Mucosa of rectum (tissue), 2 donors: Measurements from ENCODE around the gene SULT1A2.
"Not testable (repeated sequence)": the region's sequence is repeated elsewhere in the genome, so short reads cannot be mapped to it uniquely, and the experiment has no call there.

Source experiments
- H3K27ac ChIP-seq, 2 donors: one replicate each; pipeline ENCODE4 v1.7.0; 2013; ENCODE audit warnings: inconsistent platforms in 2 of 2, low read depth in 2 of 2, low read length in 2 of 2
- H3K27me3 ChIP-seq, 2 donors: one replicate each; pipeline ENCODE4 v1.7.0; 2013; ENCODE audit warnings: low read length in 2 of 2; ENCODE audit not compliant: control insufficient read depth in 2 of 2, insufficient read depth in 2 of 2
- H3K36me3 ChIP-seq, 2 donors: one replicate each; pipeline ENCODE4 v1.7.0; 2013; ENCODE audit warnings: low read length in 2 of 2; ENCODE audit not compliant: control insufficient read depth in 2 of 2, insufficient read depth in 2 of 2
- H3K4me1 ChIP-seq, 2 donors: one replicate each; pipeline ENCODE4 v1.7.0; 2013; ENCODE audit warnings: low read length in 2 of 2, mild to moderate bottlenecking in 1 of 2; ENCODE audit not compliant: control insufficient read depth in 2 of 2, insufficient read depth in 2 of 2
- H3K4me3 ChIP-seq, 2 donors: one replicate each; pipeline ENCODE4 v1.7.0; 2013; ENCODE audit warnings: low read length in 2 of 2
- H3K9ac ChIP-seq, 2 donors: one replicate each; pipeline ENCODE4 v1.7.0; 2013; ENCODE audit warnings: low read length in 2 of 2, low read depth in 1 of 2, mild to moderate bottlenecking in 1 of 2
- H3K9me3 ChIP-seq, 2 donors: one replicate each; pipeline ENCODE4 v1.7.0; 2013; ENCODE audit warnings: low read length in 2 of 2; ENCODE audit not compliant: control insufficient read depth in 2 of 2
- donor health status: healthy.
- donor health status: Normal muscosa, but diverticular disease.

Gene SULT1A2

DNA sequence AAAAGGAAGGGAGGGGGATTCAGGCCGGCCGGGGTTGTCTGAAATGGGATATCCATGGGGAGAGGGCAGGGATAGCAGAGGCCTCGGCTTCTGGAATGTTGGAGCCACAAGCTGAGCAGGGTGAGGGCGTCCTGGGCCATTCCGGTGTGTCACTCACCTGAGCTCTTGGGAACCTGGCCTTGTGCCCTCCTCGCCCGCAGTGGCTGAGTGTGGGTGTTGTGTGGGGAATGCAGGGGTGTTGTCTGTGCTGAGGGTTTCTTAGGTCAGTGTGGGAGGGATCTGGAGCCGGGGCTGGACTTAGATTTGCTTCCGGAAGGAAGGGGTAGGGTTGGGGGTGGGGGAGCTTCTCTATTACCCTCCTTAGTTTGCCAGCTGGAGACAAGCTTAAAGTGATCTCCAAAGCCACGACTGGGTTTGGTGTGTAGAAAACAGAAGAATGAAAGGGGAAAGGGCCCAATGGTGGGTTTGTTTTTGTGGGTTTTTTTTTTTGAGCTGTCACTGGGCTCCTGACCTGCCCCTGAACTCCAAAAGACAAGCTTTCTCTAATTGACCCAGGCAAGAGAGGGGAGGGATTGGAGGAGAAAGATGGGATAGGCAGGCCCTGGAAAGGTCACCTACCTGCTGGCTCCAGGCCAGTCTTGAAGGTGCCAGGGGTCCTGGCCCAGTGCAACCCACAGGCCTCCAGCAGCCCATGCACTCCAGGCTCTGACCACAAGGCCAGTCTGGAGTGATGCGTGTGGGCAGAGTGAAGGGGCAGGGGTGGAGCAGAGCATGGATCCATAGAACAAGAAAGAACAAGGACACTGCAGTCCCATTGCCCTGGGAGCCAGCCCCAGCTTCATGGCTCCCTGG is at the start of gene SULT1A2:
Gene SULT1A2 (minus strand): TSS at position 211 of the 852 bp plus-strand sequence. CDS start 1,120 bp downstream, outside the sequence.
- peaks cover 12 to 20% of the 10 kb centered on the region in 2 donors for H3K4me1 ChIP-seq
- no peaks in the 10 kb centered on the region for H3K9me3 ChIP-seq
- peaks cover 1 to 6% of the 10 kb centered on the region in 2 donors for H3K36me3 ChIP-seq
- H3K27ac ChIP-seq = peak within 1 kb of the TSS; percentile 63 to 70
- H3K9ac ChIP-seq = peak within 1 kb of the TSS; percentile 24 to 58
- peak within 1 kb of the TSS; percentile 20 to 51 for H3K4me3 ChIP-seq
- no peaks in the 10 kb centered on the region for H3K27me3 ChIP-seq

DNA sequence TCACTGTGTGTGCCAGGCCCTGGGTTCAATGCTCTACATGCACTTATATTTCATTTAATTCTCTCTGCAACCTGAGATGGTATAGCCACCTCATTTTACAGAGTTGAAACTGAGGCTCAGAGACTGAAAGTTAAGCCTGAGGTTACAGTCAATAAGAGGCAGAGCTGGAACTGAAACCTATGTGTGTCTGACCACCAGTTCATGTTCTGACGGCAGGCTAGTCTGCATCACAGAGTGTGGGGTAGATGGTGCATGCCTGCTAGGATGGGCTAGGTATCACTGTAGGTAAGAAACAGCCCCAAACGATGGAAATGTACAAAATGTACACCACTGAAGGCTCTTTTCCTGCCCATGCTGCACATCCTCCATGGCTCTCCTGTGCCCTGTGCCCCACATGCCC is 43.1 kb upstream of the SULT1A2 start:
- not testable (repeated sequence) for H3K36me3 ChIP-seq, H3K4me1 ChIP-seq, H3K4me3 ChIP-seq, H3K9me3 ChIP-seq, H3K9ac ChIP-seq, H3K27ac ChIP-seq, H3K27me3 ChIP-seq

DNA sequence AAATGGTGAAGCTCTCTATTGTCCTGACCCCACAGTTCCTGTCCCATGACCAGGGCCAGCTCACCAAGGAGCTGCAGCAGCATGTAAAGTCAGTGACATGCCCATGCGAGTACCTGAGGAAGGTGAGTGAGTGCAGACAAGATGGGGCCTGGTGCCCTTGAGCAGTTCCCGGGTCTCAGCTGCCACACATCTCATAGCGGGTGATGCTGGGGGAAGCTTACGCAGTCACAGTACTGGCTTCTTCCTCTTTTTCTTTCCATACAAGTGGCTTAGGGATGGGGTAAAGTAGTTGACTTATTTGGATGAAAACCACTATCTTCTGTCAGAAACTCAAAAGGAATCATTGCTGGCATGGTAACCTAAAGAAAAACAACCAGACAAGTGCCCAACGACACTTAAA is 41.5 kb upstream of the SULT1A2 start:
- H3K27ac ChIP-seq, H3K36me3 ChIP-seq, H3K4me1 ChIP-seq, H3K27me3 ChIP-seq, H3K4me3 ChIP-seq, H3K9ac ChIP-seq, H3K9me3 ChIP-seq: not testable (repeated sequence)

DNA sequence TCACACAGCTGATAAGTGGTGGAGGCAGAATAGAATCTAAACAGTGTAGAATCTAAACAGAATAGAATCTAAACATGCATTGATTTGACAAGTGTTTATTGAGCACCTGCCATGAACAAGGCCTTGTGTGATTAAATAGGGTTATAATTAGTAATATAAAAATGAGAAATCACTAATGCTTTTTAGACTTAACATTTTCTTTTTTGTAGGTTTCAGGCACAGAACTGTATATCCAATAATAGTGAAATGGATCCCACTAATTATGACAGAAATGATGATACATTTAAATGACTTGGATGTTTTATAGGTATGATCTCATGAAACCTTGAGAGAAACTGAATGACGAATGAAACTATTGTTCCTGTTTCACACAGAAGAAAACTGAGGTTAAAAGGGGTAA is 40.9 kb upstream of the SULT1A2 start, which contains the start of gene NPIPB8:
Gene NPIPB8 (plus strand): TSS at position 301 of the 400 bp plus-strand sequence. CDS start 296 bp downstream, outside the sequence.
- not testable (repeated sequence) for H3K4me1 ChIP-seq, H3K9ac ChIP-seq, H3K9me3 ChIP-seq, H3K27ac ChIP-seq, H3K4me3 ChIP-seq, H3K27me3 ChIP-seq, H3K36me3 ChIP-seq

DNA sequence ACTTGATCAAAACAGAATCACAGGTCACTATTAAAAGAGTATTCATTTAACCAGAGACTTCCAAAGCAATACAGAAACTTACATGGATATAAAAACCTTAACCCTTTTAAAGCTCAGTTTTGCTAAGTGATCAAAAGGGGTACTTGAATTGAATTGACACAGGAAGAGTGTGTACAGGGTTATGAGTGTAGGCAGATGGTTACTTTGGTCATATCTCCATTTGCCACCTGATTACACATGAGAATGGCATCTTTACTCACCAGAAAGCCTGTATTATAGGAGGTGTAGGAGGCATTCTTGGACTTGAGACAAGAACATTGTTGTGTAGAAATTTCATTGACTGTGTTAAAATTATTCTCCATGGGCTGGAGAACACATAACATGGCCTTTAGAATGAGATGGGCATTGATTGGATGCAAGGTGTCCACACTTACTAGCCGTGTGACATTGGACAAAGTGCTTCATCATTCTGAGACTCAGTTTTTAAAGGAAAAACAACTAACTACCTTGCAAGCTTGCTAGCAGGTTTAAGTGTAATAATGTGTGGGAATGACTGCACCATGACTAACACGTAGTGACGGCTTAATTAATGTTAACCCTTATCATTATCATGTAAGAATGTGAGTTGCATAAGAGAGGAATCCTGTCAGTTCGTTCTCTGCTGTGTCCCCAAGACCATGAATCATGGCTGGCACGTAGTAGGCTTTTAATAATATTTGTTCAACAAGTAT is 39.4 kb upstream of the SULT1A2 start:
- H3K36me3 ChIP-seq, H3K9me3 ChIP-seq, H3K4me3 ChIP-seq, H3K4me1 ChIP-seq, H3K27me3 ChIP-seq, H3K9ac ChIP-seq, H3K27ac ChIP-seq: not testable (repeated sequence)

DNA sequence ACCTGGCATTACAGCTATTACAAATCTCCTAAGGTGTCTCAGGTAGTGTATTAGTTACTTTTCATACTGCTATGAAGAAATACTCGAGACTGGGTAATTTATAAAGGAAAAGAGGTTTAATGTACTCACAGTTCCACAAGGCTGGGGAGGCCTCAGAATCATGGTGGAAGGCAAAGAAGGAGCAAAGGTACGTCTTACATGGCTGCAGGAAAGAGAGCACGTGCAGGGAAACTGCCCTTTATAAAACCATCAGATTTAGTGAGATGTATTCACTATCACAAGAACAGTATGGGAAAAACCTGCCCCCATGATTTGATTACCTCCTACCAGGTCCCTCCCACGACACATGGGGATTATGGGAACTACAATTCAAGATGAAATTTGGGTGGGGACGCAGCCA is 34.1 kb upstream of the SULT1A2 start:
- H3K9me3 ChIP-seq = not testable (repeated sequence)

DNA sequence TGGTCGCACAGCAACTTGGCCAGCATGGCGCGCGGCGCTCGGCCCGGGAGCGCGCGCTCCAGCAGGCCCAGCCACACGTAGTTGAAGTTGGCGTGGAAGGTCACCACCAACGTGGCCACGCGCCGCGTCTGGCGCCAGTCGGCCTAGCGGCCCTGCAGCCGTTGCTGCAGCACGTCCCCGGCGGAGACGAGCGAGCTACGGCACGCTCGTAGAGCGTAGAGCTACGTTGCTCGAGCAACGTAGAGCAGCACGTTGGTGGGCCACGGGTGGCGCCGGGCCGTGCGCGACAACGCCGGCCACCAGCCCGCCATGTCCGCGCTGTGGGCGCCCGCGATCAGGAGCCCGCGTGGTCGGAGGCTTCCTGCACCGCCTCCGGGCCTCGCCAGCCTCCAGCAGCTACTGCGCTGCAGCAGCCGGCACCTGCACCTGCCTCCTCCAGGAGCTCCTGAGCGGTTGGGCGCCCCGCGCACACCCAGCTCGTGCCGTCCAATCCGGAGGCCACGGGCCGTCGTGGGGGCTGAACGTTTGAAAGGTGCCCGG is 26.4 kb upstream of the SULT1A2 start:
- H3K4me3 ChIP-seq = peak overlapping the region; percentile 60 to 76
- H3K9ac ChIP-seq = peak overlapping the region; percentile 24 to 61
- H3K27ac ChIP-seq = peak overlapping the region in 1 of 2 donors; percentile 32

More for the DNA sequence above, 34.1 kb upstream of the SULT1A2 start:
- H3K4me3 ChIP-seq, H3K36me3 ChIP-seq, H3K9ac ChIP-seq, H3K27me3 ChIP-seq, H3K4me1 ChIP-seq, H3K27ac ChIP-seq: not testable (repeated sequence)

DNA sequence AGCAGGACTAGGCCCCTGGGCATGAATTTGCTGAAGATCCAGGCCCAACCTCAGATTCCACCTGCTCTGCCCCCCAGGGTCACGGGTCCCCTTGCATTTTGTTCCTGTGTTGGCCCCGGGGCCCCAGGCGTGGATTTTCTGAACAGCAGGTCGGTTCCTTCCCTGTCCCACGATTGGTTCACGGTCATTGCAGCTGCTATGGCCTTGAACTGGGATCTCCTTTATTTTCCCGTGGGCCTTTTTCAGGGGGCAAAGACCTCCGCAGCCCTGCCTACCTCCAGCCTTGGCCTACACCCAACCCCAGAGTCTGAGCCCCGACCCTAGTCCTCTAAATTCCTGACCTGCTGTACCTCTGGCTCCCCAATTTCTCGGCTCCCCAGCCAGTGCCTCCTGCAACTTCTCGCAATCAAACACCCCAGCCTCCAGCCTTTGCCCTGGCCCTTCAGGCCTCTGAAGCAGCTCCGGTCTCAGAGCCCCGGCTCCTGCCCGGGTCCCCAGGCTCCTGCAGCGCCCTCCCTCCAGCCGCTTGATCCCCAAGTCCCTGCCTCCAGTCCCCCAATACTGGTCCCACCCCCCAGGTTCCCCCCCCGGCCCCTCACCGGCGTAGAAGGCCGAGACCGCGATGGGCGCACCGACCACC is 25.8 kb upstream of the SULT1A2 start:
- H3K27me3 ChIP-seq, H3K36me3 ChIP-seq, H3K4me1 ChIP-seq, H3K27ac ChIP-seq, H3K9me3 ChIP-seq: not testable (repeated sequence)
- H3K4me3 ChIP-seq = peak overlapping the region; percentile 60 to 76
- peak overlapping the region in 1 of 2 donors; percentile 61 for H3K9ac ChIP-seq

More for the DNA sequence above, 26.4 kb upstream of the SULT1A2 start:
- H3K4me1 ChIP-seq = peaks cover 2% of the 10 kb centered on the region in 2 donors
- no peaks in the 10 kb centered on the region for H3K9me3 ChIP-seq
- H3K27me3 ChIP-seq = no peaks in the 10 kb centered on the region
- H3K36me3 ChIP-seq = no peaks in the 10 kb centered on the region

DNA sequence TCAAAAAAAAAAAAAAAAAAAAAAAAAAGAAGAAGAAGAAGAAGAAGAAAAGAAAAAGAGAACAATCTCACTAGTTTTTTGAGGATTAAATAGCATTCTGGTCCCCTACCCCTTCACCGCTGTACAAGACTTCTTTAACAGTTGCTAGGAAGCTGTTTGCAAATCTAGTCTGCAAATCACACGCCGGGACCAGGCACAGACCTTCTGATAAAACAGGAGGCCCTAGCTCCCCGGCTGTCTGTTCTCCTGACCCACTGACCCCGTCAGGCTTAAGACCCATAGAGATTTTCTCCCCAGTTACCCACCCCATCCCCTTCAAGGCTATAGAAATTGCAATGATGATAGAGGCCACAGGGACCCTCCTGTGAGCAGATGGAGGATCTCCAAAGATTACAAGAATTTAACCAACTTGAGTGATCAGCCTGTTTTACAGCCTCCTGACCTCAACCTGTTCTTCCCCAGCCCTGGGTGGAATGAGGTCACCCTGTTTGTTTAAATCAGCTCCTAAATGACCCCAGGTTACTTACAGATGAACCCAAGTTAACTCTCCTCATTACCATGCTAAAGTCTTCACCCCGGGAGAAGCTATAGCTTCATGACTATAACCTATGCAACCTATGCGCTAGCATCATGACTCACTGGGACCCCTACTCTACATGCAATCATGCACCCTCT is 24.8 kb upstream of the SULT1A2 start:
- no peaks in the 10 kb centered on the region for H3K27me3 ChIP-seq
- H3K4me3 ChIP-seq = no peak overlapping the region
- H3K36me3 ChIP-seq = no peaks in the 10 kb centered on the region

More for the DNA sequence above, 24.8 kb upstream of the SULT1A2 start:
- Histone ChIP-seq H3K4me1 (peaks cover 2% of the 10 kb centered on the region in 2 donors), H3K9me3 (no peaks in the 10 kb centered on the region), H3K27ac (no peak overlapping the region), H3K9ac (no peak overlapping the region)
